ENCODE data around the gene PICK1. TPM values are rescaled to one million over a fixed set of nuclear protein-coding genes. Genes with fewer than 3 reads are reported as not detected.

Gene PICK1
- total and polyA plus RNA-seq, 10 of the 15 experiments (the other 5 are each of a cell fraction or from before 2014, with no cell fraction given) = 0.07 to 19.2 (median 10.9) TPM

DNA sequence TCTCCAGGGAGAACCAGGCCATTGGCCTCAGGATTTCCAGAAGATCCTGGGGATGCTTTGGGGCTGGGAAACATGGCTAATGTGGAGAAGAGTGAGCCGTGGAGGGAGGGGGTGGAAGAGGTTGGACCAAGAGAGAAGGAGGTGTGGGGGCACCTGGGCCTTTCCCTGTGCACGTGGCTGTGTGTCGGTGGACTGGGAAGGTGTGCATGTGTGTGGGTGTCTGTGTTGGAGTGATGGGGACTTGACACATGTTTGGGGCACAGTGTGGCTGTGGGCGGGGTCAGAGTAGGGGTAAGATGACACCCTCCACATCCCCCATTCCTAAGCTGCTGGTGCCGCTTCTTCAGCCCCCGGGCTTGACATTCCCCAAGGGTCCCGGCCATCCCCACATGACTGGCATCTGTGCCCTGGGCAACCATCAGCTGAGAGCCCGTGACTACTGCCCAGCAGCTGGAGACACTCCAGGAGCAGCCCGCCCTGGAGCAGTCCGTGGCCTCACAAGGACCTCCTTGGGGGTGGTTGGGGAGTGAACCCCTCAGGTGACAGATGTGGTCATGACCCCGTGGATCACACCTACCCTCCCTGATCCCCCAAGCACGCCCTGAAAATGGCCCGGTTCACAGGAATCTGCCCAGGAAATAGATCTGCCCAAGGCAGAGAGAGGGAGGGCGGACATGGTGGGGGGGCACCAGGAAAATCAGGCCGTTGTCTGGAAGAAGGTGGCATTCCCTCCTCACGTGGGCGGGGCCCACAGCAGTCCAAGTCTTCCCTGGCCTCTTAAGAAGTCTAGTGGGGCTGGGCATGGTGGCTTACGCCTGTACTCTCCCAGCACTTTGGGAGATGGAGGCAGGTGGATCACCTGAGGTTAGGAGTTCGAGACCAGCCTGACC lies 38.0 kb upstream of the PICK1 start:
- TF ChIP-seq IKZF2 (IDR thresholded peaks at IDR 0.05) (no peak), ZBED1 (IDR thresholded peaks at IDR 0.05; ENCODE audit: borderline replicate concordance) (no peak), FOXK2 (IDR thresholded peaks at IDR 0.05) (no peak), HDAC6 (IDR thresholded peaks at IDR 0.05; ENCODE audit: unreplicated experiment) (no peak), TCF3 (IDR thresholded peaks at IDR 0.05; ENCODE audit: borderline replicate concordance, insufficient read depth, low read depth, low read length) (no peak), CBFB (IDR thresholded peaks at IDR 0.05; ENCODE audit: low read depth) (no peak), ZNF24 (IDR thresholded peaks at IDR 0.05) (no peak), PML (IDR thresholded peaks at IDR 0.05; ENCODE audit: low read length) (no peak), TCF7 (IDR thresholded peaks at IDR 0.05; ENCODE audit: borderline replicate concordance) (no peak), NFYA (IDR thresholded peaks at IDR 0.05; ENCODE audit: borderline replicate concordance, low read depth, low read length) (no peak), FOXM1 (IDR thresholded peaks at IDR 0.05; ENCODE audit: low read depth, low read length) (no peak), HDAC2 (IDR thresholded peaks at IDR 0.05) (no peak), SRF (IDR thresholded peaks at IDR 0.05; ENCODE audit: low read depth in 2 of 2, low read length in 2 of 2) (no peak), KLF5 (IDR thresholded peaks at IDR 0.05; ENCODE audit: partially characterized antibody) (no peak)
- TF ChIP-seq, protein P1, sequence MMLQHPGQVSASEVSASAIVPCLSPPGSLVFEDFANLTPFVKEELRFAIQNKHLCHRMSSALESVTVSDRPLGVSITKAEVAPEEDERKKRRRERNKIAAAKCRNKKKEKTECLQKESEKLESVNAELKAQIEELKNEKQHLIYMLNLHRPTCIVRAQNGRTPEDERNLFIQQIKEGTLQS (IDR thresholded peaks at IDR 0.05; ENCODE audit: borderline replicate concordance, extremely low read depth, low read depth, low read length) = no peak
- ChIA-PET RAD21 (ENCODE audit: unreplicated experiment) (no interaction called here), SMC1A (ENCODE audit: uncharacterized antibody, unreplicated experiment) (no interaction called here), POLR2A (no interaction called here), CTCF (no interaction called here)
- no peak overlapping the region for H3K4me2 ChIP-seq (ENCODE audit: control insufficient read depth, insufficient read depth)
- DNase-seq (ENCODE audit: low read depth, low spot score) (no peak), FAIRE-seq (no peak), ATAC-seq (no peak)
- in situ Hi-C loops (cut with MboI) = no loop called here
- H3K4me1 ChIP-seq (ENCODE audit: control insufficient read depth, insufficient read depth, low read length) = no peaks in the 10 kb centered on the region
- H3K36me3 ChIP-seq (ENCODE audit: control insufficient read depth in 2 of 2, insufficient read depth in 2 of 2, low read length in 1 of 2) = no peaks in the 10 kb centered on the region
- no peak overlapping the region for H3K4me3 ChIP-seq
- no TSS peak for BruUV-seq (replicated peaks)
- 0 out of 4 replicates have a peak, but pooled peaks cover 0 to 4% of the 10 kb centered on the region in 2 experiments for H3K27me3 ChIP-seq (replicated peaks in 1 of 2; ENCODE audit: control insufficient read depth in 2 of 2, insufficient read depth in 2 of 2, low read length in 1 of 2)
- H3K9me3 ChIP-seq (replicated peaks; ENCODE audit: control insufficient read depth, insufficient read depth, low read length) = no peaks in the 10 kb centered on the region
- H3K27ac ChIP-seq (ENCODE audit: control insufficient read depth, insufficient read depth) = no peak overlapping the region
- H4K20me1 ChIP-seq (ENCODE audit: control insufficient read depth, insufficient read depth) = no peaks in the 10 kb centered on the region
- intact Hi-C loops (cut with micrococcal nuclease; ENCODE audit: unreplicated experiment) = no loop called here
- 24% methylated on average over 19 of the region's 19 CpGs for WGBS (ENCODE audit: insufficient coverage, insufficient replicate concordance, low lambda C conversion rate, missing lambda C conversion rate)
- no peaks in the 10 kb centered on the region for H3K79me2 ChIP-seq (ENCODE audit: control insufficient read depth, insufficient read depth, low read length)
- no peak overlapping the region for H3K9ac ChIP-seq (ENCODE audit: control insufficient read depth, insufficient read depth, low read length)
- H2AFZ ChIP-seq (ENCODE audit: control insufficient read depth, low read depth, low read length) = no peak overlapping the region
